ENCODE data around the gene GSG1L. TPM values are rescaled to one million over a fixed set of nuclear protein-coding genes. Genes with fewer than 3 reads are reported as not detected.

The GSG1L gene
- total and polyA plus RNA-seq, 9 donors: 1.5 to 4.3 (median 2.9) TPM

GRCh38 chr16:28053461-28053860 lies 10.1 kb downstream of the GSG1L start:
- Histone ChIP-seq H3K4me1 (ENCODE audit: control insufficient read depth, insufficient read depth, low read length) (peaks cover 2% of the 10 kb centered on the region), H3K27me3 (ENCODE audit: control insufficient read depth, insufficient read depth, low read length) (peaks cover 2% of the 10 kb centered on the region), H3K9me3 (replicated peaks; ENCODE audit: control insufficient read depth, low read depth, low read length) (peaks cover 6% of the 10 kb centered on the region), H3K36me3 (ENCODE audit: control insufficient read depth, insufficient read depth, low read length) (no peaks in the 10 kb centered on the region), H3K27ac (ENCODE audit: low read length) (no peak overlapping the region), H3K4me3 (ENCODE audit: low read length) (no peak overlapping the region)
- 23% methylated on average over 12 of the region's 15 CpGs for WGBS (ENCODE audit: insufficient coverage)
- no peak for DNase-seq

- H3K27me3 ChIP-seq (ENCODE audit: control insufficient read depth, insufficient read depth, low read length): peaks cover 2% of the 10 kb centered on the region
- H3K4me3 ChIP-seq (ENCODE audit: low read length): no peak overlapping the region
- no peak overlapping the region for H3K27ac ChIP-seq (ENCODE audit: low read length)
- DNase-seq: no peak
- 64% methylated on average over 4 of the region's 8 CpGs for WGBS (ENCODE audit: insufficient coverage)
- peaks cover 8% of the 10 kb centered on the region for H3K9me3 ChIP-seq (replicated peaks; ENCODE audit: control insufficient read depth, low read depth, low read length)
- no peaks in the 10 kb centered on the region for H3K36me3 ChIP-seq (ENCODE audit: control insufficient read depth, insufficient read depth, low read length)
- H3K4me1 ChIP-seq (ENCODE audit: control insufficient read depth, insufficient read depth, low read length): peaks cover 2% of the 10 kb centered on the region
These were observed 11.0 kb downstream of the GSG1L start for GRCh38 chr16:28052274-28053128.

- H3K9me3 ChIP-seq (replicated peaks; ENCODE audit: control insufficient read depth, low read depth, low read length): peaks cover 8% of the 10 kb centered on the region
- 65% methylated on average over 5 of the region's 7 CpGs for WGBS (ENCODE audit: insufficient coverage)
These were observed 12.0 kb downstream of the GSG1L start for GRCh38 chr16:28051486-28051885.

GRCh38 chr16:28042811-28043210 lies 20.7 kb downstream of the GSG1L start:
- H3K27me3 ChIP-seq (ENCODE audit: control insufficient read depth, insufficient read depth, low read length): no peaks in the 10 kb centered on the region
- no peak overlapping the region for H3K27ac ChIP-seq (ENCODE audit: low read length)
- no peak overlapping the region for H3K4me3 ChIP-seq (ENCODE audit: low read length)
- WGBS (ENCODE audit: insufficient coverage): 51% methylated on average over 7 of the region's 8 CpGs
- no peaks in the 10 kb centered on the region for H3K4me1 ChIP-seq (ENCODE audit: control insufficient read depth, insufficient read depth, low read length)
- no peaks in the 10 kb centered on the region for H3K9me3 ChIP-seq (replicated peaks; ENCODE audit: control insufficient read depth, low read depth, low read length)
- no peaks in the 10 kb centered on the region for H3K36me3 ChIP-seq (ENCODE audit: control insufficient read depth, insufficient read depth, low read length)
- DNase-seq: peak; percentile 66

More at GRCh38 chr16:28051486-28051885, 12.0 kb downstream of the GSG1L start:
- DNase-seq: no peak
- no peak overlapping the region for H3K27ac ChIP-seq (ENCODE audit: low read length)
- H3K4me3 ChIP-seq (ENCODE audit: low read length): no peak overlapping the region
- H3K4me1 ChIP-seq (ENCODE audit: control insufficient read depth, insufficient read depth, low read length): peaks cover 2% of the 10 kb centered on the region
- no peaks in the 10 kb centered on the region for H3K36me3 ChIP-seq (ENCODE audit: control insufficient read depth, insufficient read depth, low read length)
- peaks cover 2% of the 10 kb centered on the region for H3K27me3 ChIP-seq (ENCODE audit: control insufficient read depth, insufficient read depth, low read length)

- no peak for DNase-seq
- Histone ChIP-seq H3K27ac (ENCODE audit: low read length) (no peak overlapping the region), H3K4me1 (ENCODE audit: control insufficient read depth, insufficient read depth, low read length) (no peaks in the 10 kb centered on the region), H3K27me3 (ENCODE audit: control insufficient read depth, insufficient read depth, low read length) (no peaks in the 10 kb centered on the region), H3K36me3 (ENCODE audit: control insufficient read depth, insufficient read depth, low read length) (no peaks in the 10 kb centered on the region), H3K9me3 (replicated peaks; ENCODE audit: control insufficient read depth, low read depth, low read length) (no peaks in the 10 kb centered on the region), H3K4me3 (ENCODE audit: low read length) (no peak overlapping the region)
- WGBS (ENCODE audit: insufficient coverage): 74% methylated on average over 2 of the region's 10 CpGs
These were observed 21.9 kb downstream of the GSG1L start for GRCh38 chr16:28041615-28042014.

GRCh38 chr16:28040039-28040438 lies 23.5 kb downstream of the GSG1L start:
- Histone ChIP-seq H3K27ac (ENCODE audit: low read length) (no peak overlapping the region), H3K9me3 (replicated peaks; ENCODE audit: control insufficient read depth, low read depth, low read length) (no peaks in the 10 kb centered on the region), H3K4me3 (ENCODE audit: low read length) (no peak overlapping the region), H3K4me1 (ENCODE audit: control insufficient read depth, insufficient read depth, low read length) (no peaks in the 10 kb centered on the region), H3K27me3 (ENCODE audit: control insufficient read depth, insufficient read depth, low read length) (no peaks in the 10 kb centered on the region), H3K36me3 (ENCODE audit: control insufficient read depth, insufficient read depth, low read length) (no peaks in the 10 kb centered on the region)
- DNase-seq: no peak
- 61% methylated on average over 8 of the region's 8 CpGs for WGBS (ENCODE audit: insufficient coverage)

GRCh38 chr16:28039493-28039892 lies 24.0 kb downstream of the GSG1L start:
- DNase-seq: no peak
- Histone ChIP-seq H3K27me3 (ENCODE audit: control insufficient read depth, insufficient read depth, low read length) (no peaks in the 10 kb centered on the region), H3K27ac (ENCODE audit: low read length) (no peak overlapping the region), H3K36me3 (ENCODE audit: control insufficient read depth, insufficient read depth, low read length) (no peaks in the 10 kb centered on the region), H3K4me1 (ENCODE audit: control insufficient read depth, insufficient read depth, low read length) (no peaks in the 10 kb centered on the region), H3K4me3 (ENCODE audit: low read length) (no peak overlapping the region), H3K9me3 (replicated peaks; ENCODE audit: control insufficient read depth, low read depth, low read length) (no peaks in the 10 kb centered on the region)
- 95% methylated on average over 10 of the region's 10 CpGs for WGBS (ENCODE audit: insufficient coverage)

GRCh38 chr16:28038409-28038808 lies 25.1 kb downstream of the GSG1L start:
- DNase-seq: no peak
- Histone ChIP-seq H3K27ac (ENCODE audit: low read length) (no peak overlapping the region), H3K27me3 (ENCODE audit: control insufficient read depth, insufficient read depth, low read length) (no peaks in the 10 kb centered on the region), H3K4me3 (ENCODE audit: low read length) (no peak overlapping the region), H3K36me3 (ENCODE audit: control insufficient read depth, insufficient read depth, low read length) (no peaks in the 10 kb centered on the region), H3K9me3 (replicated peaks; ENCODE audit: control insufficient read depth, low read depth, low read length) (no peaks in the 10 kb centered on the region), H3K4me1 (ENCODE audit: control insufficient read depth, insufficient read depth, low read length) (no peaks in the 10 kb centered on the region)
- 79% methylated on average over 8 of the region's 12 CpGs for WGBS (ENCODE audit: insufficient coverage)

- no peaks in the 10 kb centered on the region for H3K36me3 ChIP-seq (ENCODE audit: control insufficient read depth, insufficient read depth, low read length)
- no peak overlapping the region for H3K27ac ChIP-seq (ENCODE audit: low read length)
- no peaks in the 10 kb centered on the region for H3K4me1 ChIP-seq (ENCODE audit: control insufficient read depth, insufficient read depth, low read length)
- no peaks in the 10 kb centered on the region for H3K9me3 ChIP-seq (replicated peaks; ENCODE audit: control insufficient read depth, low read depth, low read length)
- DNase-seq: no peak
- WGBS (ENCODE audit: insufficient coverage): 73% methylated on average over 9 of the region's 10 CpGs
- H3K4me3 ChIP-seq (ENCODE audit: low read length): no peak overlapping the region
- H3K27me3 ChIP-seq (ENCODE audit: control insufficient read depth, insufficient read depth, low read length): no peaks in the 10 kb centered on the region
These were observed 27.6 kb downstream of the GSG1L start for GRCh38 chr16:28035866-28036393.

GRCh38 chr16:28033870-28034269 lies 29.6 kb downstream of the GSG1L start:
- Histone ChIP-seq H3K4me3 (ENCODE audit: low read length) (no peak overlapping the region), H3K36me3 (ENCODE audit: control insufficient read depth, insufficient read depth, low read length) (no peaks in the 10 kb centered on the region), H3K4me1 (ENCODE audit: control insufficient read depth, insufficient read depth, low read length) (no peaks in the 10 kb centered on the region), H3K27me3 (ENCODE audit: control insufficient read depth, insufficient read depth, low read length) (no peaks in the 10 kb centered on the region), H3K27ac (ENCODE audit: low read length) (no peak overlapping the region), H3K9me3 (replicated peaks; ENCODE audit: control insufficient read depth, low read depth, low read length) (no peaks in the 10 kb centered on the region)
- DNase-seq: no peak
- WGBS (ENCODE audit: insufficient coverage): 93% methylated on average over 2 of the region's 4 CpGs

Measured in muscle of leg (tissue), 11 donors.